K562 (cell line): Measurements from ENCODE around the gene ZNF181. TPM values are rescaled to one million over a fixed set of nuclear protein-coding genes. Genes with fewer than 3 reads are reported as not detected.

Source experiments
- ATAC-seq: fragments of 200-7000 bp; cut with Tn5 transposase; 3 replicates; pipeline ENCODE4 v1.9.1; 2020; ENCODE audit warnings: moderate library complexity
- BruUV-seq: library from RNA; stranded (reverse); fragments of 400-500 nt; replicated peaks from 2 replicates; lab custom pipeline; 2021; lab: Mats Ljungman, UMichigan
- CTCF ChIA-PET: fragments of 300-600 bp; formaldehyde crosslinking; extraction: SDS; loops from one replicate; lab custom pipeline; 2021; ENCODE audit warnings: low intra/inter-chr PET ratio; lab: Yijun Ruan, JAX
- POLR2A ChIA-PET: fragments of 300-600, 350-650 bp; sonication (Branson Sonifier 250); formaldehyde crosslinking; extraction: SDS; loops from one replicate; lab custom pipeline; 2021; ENCODE audit warnings: antibody characterized with exemption, inconsistent platforms; lab: Yijun Ruan, JAX
- DNase-seq, 4 experiments: peaks; one replicate each; pipeline versions ENCODE4 v3.0.0 to v3.0.0-alpha.2; 2011 to 2018; ENCODE audit warnings: low spot score in 3 of 4, mixed read lengths in 3 of 4; ENCODE audit errors: extremely low read depth in 1 of 4
- FAIRE-seq: peaks from 2 replicates; lab custom pipeline; 2011; peaks lifted over from hg19 to GRCh38; lab: Jason Lieb, UNC
- H2AFZ ChIP-seq: 2 replicates; pipeline ENCODE4 v1.6.0; 2011; ENCODE audit warnings: low read depth, low read length, control low read depth, inconsistent platforms
- H3K27ac ChIP-seq: fragments of 200-600 bp; 3 replicates; pipeline ENCODE4 v1.8.0; 2011; ENCODE audit warnings: low read depth, mild to moderate bottlenecking, control low read depth, inconsistent platforms, low read length, moderate library complexity, mixed read lengths; ENCODE audit errors: extremely low read depth
- H3K27me3 ChIP-seq, 2 experiments: fragments of 300-600 bp in 1 of 2; 2 replicates in 1 of 2; 3 replicates in 1 of 2; pipeline versions ENCODE4 v1.6.0 to v1.8.0; 2011; ENCODE audit warnings: inconsistent platforms in 2 of 2, low read length in 2 of 2, mild to moderate bottlenecking in 1 of 2, mixed read lengths in 1 of 2, moderate library complexity in 1 of 2; ENCODE audit not compliant: control insufficient read depth in 2 of 2, insufficient read depth in 2 of 2
- H3K36me3 ChIP-seq: fragments of 300-600 bp; 3 replicates; pipeline ENCODE4 v1.8.0; 2011; ENCODE audit warnings: mild to moderate bottlenecking, low read length, inconsistent platforms; ENCODE audit not compliant: control insufficient read depth, insufficient read depth
- H3K4me1 ChIP-seq, 2 experiments: fragments of 200-600 bp in 1 of 2; replicated peaks in 1 of 2; 2 replicates in 1 of 2; 3 replicates in 1 of 2; pipeline versions ENCODE4 v1.5.1 to v1.8.0; 2011; ENCODE audit warnings: inconsistent platforms in 2 of 2, low read length in 2 of 2, mild to moderate bottlenecking in 1 of 2, mixed read lengths in 1 of 2, moderate library complexity in 1 of 2; ENCODE audit not compliant: control insufficient read depth in 2 of 2, insufficient read depth in 2 of 2
- H3K4me2 ChIP-seq: 2 replicates; pipeline ENCODE4 v1.6.1; 2011; ENCODE audit warnings: low read length, control low read depth, inconsistent platforms, mixed read lengths; ENCODE audit not compliant: insufficient read depth
- H3K4me3 ChIP-seq: fragments of 200-600 bp; sonication (generic), shearing (Covaris generic); 2 replicates; pipeline ENCODE4 v1.5.1; 2016; ENCODE audit warnings: control low read depth, inconsistent platforms
- H3K79me2 ChIP-seq: fragments of 200-600 bp; 3 replicates; pipeline ENCODE4 v1.8.0; 2011; ENCODE audit warnings: low read length, inconsistent platforms; ENCODE audit not compliant: control insufficient read depth, insufficient read depth
- H3K9ac ChIP-seq, 2 experiments: 2 replicates each; pipeline versions ENCODE4 v1.6.0 to v1.6.1; 2011; ENCODE audit warnings: low read depth in 2 of 2, low read length in 2 of 2, control low read depth in 1 of 2, inconsistent platforms in 1 of 2, mild to moderate bottlenecking in 1 of 2, mixed read lengths in 1 of 2; ENCODE audit not compliant: insufficient read depth in 1 of 2
- H3K9me1 ChIP-seq: one replicate; pipeline ENCODE4 v1.6.0; 2011; ENCODE audit warnings: inconsistent platforms, mild to moderate bottlenecking, low read length, moderate library complexity; ENCODE audit not compliant: control insufficient read depth, insufficient read depth
- H3K9me3 ChIP-seq: replicated peaks from 2 replicates; pipeline ENCODE4 v1.5.1; 2011; ENCODE audit warnings: low read depth, low read length, inconsistent platforms; ENCODE audit not compliant: control insufficient read depth, insufficient read depth
- H4K20me1 ChIP-seq: replicated peaks from 2 replicates; pipeline ENCODE4 v1.6.1; 2011; ENCODE audit warnings: low read length, inconsistent platforms, mixed read lengths; ENCODE audit not compliant: control insufficient read depth, insufficient read depth
- CTCFL ChIP-seq: IDR thresholded peaks from 2 replicates; pipeline ENCODE4 v1.6.1; 2011; ENCODE audit warnings: borderline replicate concordance, low read depth, mild to moderate bottlenecking, moderate library complexity, low read length; ENCODE audit not compliant: insufficient read depth, poor library complexity, severe bottlenecking
- CUX1 ChIP-seq: fragments of 200-800 bp; sonication (Bioruptor generic); IDR thresholded peaks from 2 replicates; pipeline ENCODE4 v1.6.1; 2016; ENCODE audit warnings: missing genetic modification characterization, missing compliant biosample characterization
- LEF1 ChIP-seq: fragments of 450-650 bp; IDR thresholded peaks from 2 replicates; pipeline ENCODE4 v1.6.1; 2016; ENCODE audit warnings: mild to moderate bottlenecking
- ZC3H4 ChIP-seq: sonication (generic); formaldehyde crosslinking; IDR thresholded peaks from 2 replicates; pipeline ENCODE4 v1.9.0; 2021; ENCODE audit warnings: missing genetic modification reagents, borderline replicate concordance
- WGBS: fragments of 100-300 bp; shearing (Covaris generic); methylation state at CpG from one replicate; pipeline ENCODE4 v1.1.6; 2016; ENCODE audit warnings: low coverage, mixed read lengths; ENCODE audit not compliant: insufficient coverage; ENCODE audit errors: missing lambda C conversion rate; 5-methylcytosine and 5-hydroxymethylcytosine counted together
- in situ Hi-C: fragments of 300-500 bp; cut with MboI; formaldehyde crosslinking; loops from 4 replicates; pipeline ENCODE4 v1.15.0; 2018; ENCODE audit warnings: inconsistent platforms, mixed read lengths
- intact Hi-C: fragments of 100-400 bp; cut with micrococcal nuclease; formaldehyde crosslinking; loops from 2 replicates; pipeline ENCODE4 v1.14.2; 2022
- polyA plus RNA-seq, 8 experiments: library from polyadenylated mRNA; depleted of rRNA in 4 of 8; stranded (reverse) in 5 of 8; unstranded in 3 of 8; fragments of >200 nt; fragmentation: Nextera tagmentation in 2 of 8; fragmentation: Illumina TruSeq in 1 of 8; extraction: Ambion mirVana in 2 of 8; extraction: Trizol in 1 of 8; gene quantifications; 2 replicates each; pipeline versions ENCODE4 v1.2.1 to v1.2.3, GENCODE V29; 2011 to 2014; ENCODE audit warnings: inconsistent platforms in 1 of 8, missing spikeins in 1 of 8
- total RNA-seq, 7 experiments: library from RNA; depleted of rRNA in 6 of 7; stranded (reverse); fragments of >200 nt in 6 of 7; fragmentation: Illumina TruSeq in 2 of 7; extraction: Trizol in 2 of 7; gene quantifications; 2 replicates each; pipeline versions ENCODE4 v1.2.1 to v1.2.3, GENCODE V29; 2011 to 2021; ENCODE audit warnings: low replicate concordance in 1 of 7

The ZNF181 gene
- total and polyA plus RNA-seq, 9 of the 15 experiments (the other 6 are each of a cell fraction or from before 2014, with no cell fraction given), result 4.3 to 20.3 (median 12.1) TPM

DNA sequence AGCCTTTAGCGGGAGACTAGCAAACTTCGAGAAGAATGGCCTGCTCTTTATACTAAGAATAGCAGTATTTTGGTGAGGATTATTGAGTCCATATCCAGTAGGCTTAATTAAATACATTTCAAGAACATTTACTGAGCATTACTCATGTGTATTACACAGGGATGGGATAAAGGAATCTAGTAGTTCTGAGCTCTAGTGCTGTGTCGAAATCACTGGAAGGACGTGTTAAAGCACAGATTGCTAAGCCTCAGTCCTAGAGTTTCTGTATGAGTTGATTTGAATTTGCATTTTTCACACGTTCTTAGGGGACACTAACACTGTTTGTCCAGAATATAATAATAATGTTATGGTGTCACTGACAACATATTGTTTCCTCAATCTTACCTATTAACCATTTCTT lies 47.6 kb upstream of the ZNF181 start (continued):
- no peak for TF ChIP-seq CTCFL

- H3K27me3 ChIP-seq, result peaks cover 0 to 5% of the 10 kb centered on the region in 2 experiments; a peak in 3 of 5 replicates
- ChIA-PET POLR2A (interaction anchor here (0.5 kb wide), 1 partner anchor 11 kb away, joined by 4 read pairs; no protein-coding TSS in a partner anchor), CTCF (no interaction called here)
- H3K4me3 ChIP-seq, result no peak overlapping the region
- intact Hi-C loops (no loop called here), in situ Hi-C loops (no loop called here)
- no peaks in the 10 kb centered on the region; a peak in 2 of 5 replicates for H3K4me1 ChIP-seq
- H3K9ac ChIP-seq, result no peak overlapping the region
- no peaks in the 10 kb centered on the region; the same call in 1 of the 2 replicates for H3K9me3 ChIP-seq
- no peak overlapping the region for H3K4me2 ChIP-seq
- no peak overlapping the region for H3K27ac ChIP-seq
- no peaks in the 10 kb centered on the region for H4K20me1 ChIP-seq
- no peaks in the 10 kb centered on the region for H3K9me1 ChIP-seq
- DNase-seq (no peak), FAIRE-seq (no peak), ATAC-seq (no peak)
- no peaks in the 10 kb centered on the region for H3K36me3 ChIP-seq
- no peaks in the 10 kb centered on the region for H3K79me2 ChIP-seq
- BruUV-seq, result no TSS peak
- 0% methylated on average over 2 of the region's 2 CpGs for WGBS
- H2AFZ ChIP-seq, result no peak overlapping the region
- TF ChIP-seq LEF1, result no peak
- TF ChIP-seq ZC3H4 (CRISPR knock-in tag), result no peak
- no peak for TF ChIP-seq CUX1 (CRISPR knock-in tag)
Observed at GRCh38 chr19:34687348-34687747, 46.7 kb upstream of the ZNF181 start.
